Loucy (cell line): Measurements from ENCODE around the gene KLC1.

Source experiments
- H2AFZ ChIP-seq: fragments of 200-600 bp; sonication (generic); 2 replicates; pipeline ENCODE4 v1.6.0; 2016; ENCODE audit warnings: antibody characterized with exemption, mild to moderate bottlenecking, low read length, moderate library complexity
- H3F3A ChIP-seq: fragments of 200-600 bp; 2 replicates; pipeline ENCODE4 v1.6.0; 2016; ENCODE audit warnings: antibody characterized with exemption, low read depth, mild to moderate bottlenecking
- H3K27me3 ChIP-seq: fragments of 200-600 bp; sonication (generic); 2 replicates; pipeline ENCODE4 v1.6.1; 2014; ENCODE audit warnings: low read length, mild to moderate bottlenecking; ENCODE audit not compliant: insufficient read depth, poor library complexity, severe bottlenecking
- H3K36me3 ChIP-seq: fragments of 200-600 bp; sonication (generic); 2 replicates; pipeline ENCODE4 v1.6.1; 2016; ENCODE audit warnings: low read length; ENCODE audit not compliant: insufficient read depth
- H3K4me1 ChIP-seq: fragments of 200-600 bp; sonication (generic); 2 replicates; pipeline ENCODE4 v1.5.1; 2014; ENCODE audit warnings: low read length, mild to moderate bottlenecking; ENCODE audit not compliant: insufficient read depth, poor library complexity, severe bottlenecking
- H3K4me2 ChIP-seq: fragments of 200-600 bp; sonication (generic); 2 replicates; pipeline ENCODE4 v1.6.0; 2014; ENCODE audit warnings: antibody characterized with exemption, low read length, low read depth, mild to moderate bottlenecking; ENCODE audit not compliant: poor library complexity, severe bottlenecking
- H3K4me3 ChIP-seq: fragments of 200-600 bp; sonication (generic); 2 replicates; pipeline ENCODE4 v1.5.1; 2014; ENCODE audit warnings: low read length, mild to moderate bottlenecking, mixed read lengths; ENCODE audit not compliant: poor library complexity, severe bottlenecking
- H3K79me2 ChIP-seq: fragments of 200-600 bp; sonication (generic); 2 replicates; pipeline ENCODE4 v1.6.1; 2014; ENCODE audit warnings: low read length; ENCODE audit not compliant: insufficient read depth
- H3K9ac ChIP-seq: fragments of 200-600 bp; sonication (generic); 2 replicates; pipeline ENCODE4 v1.6.0; 2014; ENCODE audit warnings: mild to moderate bottlenecking, low read depth, low read length, moderate library complexity; ENCODE audit not compliant: poor library complexity, severe bottlenecking
- H3K9me2 ChIP-seq: fragments of 200-600 bp; sonication (generic); replicated peaks from 2 replicates; pipeline ENCODE4 v1.6.1; 2016; ENCODE audit warnings: low read depth, low read length, mixed read lengths
- H3K9me3 ChIP-seq: fragments of 200-600 bp; sonication (generic); 2 replicates; pipeline ENCODE4 v1.6.1; 2014; ENCODE audit warnings: mild to moderate bottlenecking, antibody characterized with exemption, low read length, low read depth; ENCODE audit not compliant: insufficient read depth
- H4K20me1 ChIP-seq: fragments of 200-600 bp; sonication (generic); 2 replicates; pipeline ENCODE4 v1.6.0; 2014; ENCODE audit warnings: antibody characterized with exemption, low read length, mild to moderate bottlenecking; ENCODE audit not compliant: insufficient read depth, poor library complexity, severe bottlenecking
- CTCF ChIP-seq: fragments of 200-600 bp; sonication (generic); conservative IDR thresholded peaks from 2 replicates; pipeline ENCODE4 v1.5.1; 2014; ENCODE audit warnings: mild to moderate bottlenecking, antibody characterized with exemption, low read length
- EZH2phosphoT487 ChIP-seq: fragments of 200-600 bp; IDR thresholded peaks from 2 replicates; pipeline ENCODE4 v1.6.1; 2018; ENCODE audit warnings: antibody characterized with exemption, mild to moderate bottlenecking, moderate library complexity, borderline replicate concordance

The KLC1 gene

GRCh38 chr14:103725001-103725682 lies 96.1 kb downstream of the KLC1 start:
- H3K79me2 ChIP-seq: peaks cover under 1% of the 10 kb centered on the region; the same call in 1 of the 2 replicates
- H3K27me3 ChIP-seq: no peaks in the 10 kb centered on the region
- H3K9ac ChIP-seq: no peak overlapping the region
- TF ChIP-seq CTCF (no peak), EZH2phosphoT487 (no peak)
- H3K4me1 ChIP-seq: no peaks in the 10 kb centered on the region
- no peaks in the 10 kb centered on the region for H4K20me1 ChIP-seq
- H2AFZ ChIP-seq: no peak overlapping the region
- no peaks in the 10 kb centered on the region for H3K9me3 ChIP-seq
- no peak overlapping the region for H3K4me3 ChIP-seq
- H3K36me3 ChIP-seq: peaks cover 11% of the 10 kb centered on the region; the same call in 1 of the 2 replicates
- no peaks in the 10 kb centered on the region for H3F3A ChIP-seq
- H3K9me2 ChIP-seq: no peaks in the 10 kb centered on the region
- no peak overlapping the region for H3K4me2 ChIP-seq

GRCh38 chr14:103725739-103726395 lies 96.9 kb downstream of the KLC1 start:
- no peak overlapping the region for H3K9ac ChIP-seq
- no peak overlapping the region for H2AFZ ChIP-seq
- TF ChIP-seq EZH2phosphoT487 (no peak), CTCF (no peak)
- H4K20me1 ChIP-seq: no peaks in the 10 kb centered on the region
- no peaks in the 10 kb centered on the region for H3K4me1 ChIP-seq
- no peak overlapping the region for H3K4me3 ChIP-seq
- H3K9me3 ChIP-seq: no peaks in the 10 kb centered on the region
- no peaks in the 10 kb centered on the region for H3F3A ChIP-seq
- peaks cover 12% of the 10 kb centered on the region; the same call in 1 of the 2 replicates for H3K36me3 ChIP-seq
- no peaks in the 10 kb centered on the region for H3K27me3 ChIP-seq
- no peaks in the 10 kb centered on the region for H3K9me2 ChIP-seq
- H3K79me2 ChIP-seq: no peaks in the 10 kb centered on the region; the same call in 1 of the 2 replicates
- no peak overlapping the region for H3K4me2 ChIP-seq

GRCh38 chr14:103726474-103726873 lies 97.5 kb downstream of the KLC1 start:
- TF ChIP-seq EZH2phosphoT487 (no peak), CTCF (no peak)
- Histone ChIP-seq H3K9me3 (no peaks in the 10 kb centered on the region), H2AFZ (no peak overlapping the region), H3K4me2 (no peak overlapping the region), H3K4me3 (no peak overlapping the region), H3K36me3 (peaks cover 12% of the 10 kb centered on the region; the same call in 1 of the 2 replicates), H3K9me2 (no peaks in the 10 kb centered on the region), H3F3A (no peaks in the 10 kb centered on the region), H3K4me1 (no peaks in the 10 kb centered on the region), H4K20me1 (no peaks in the 10 kb centered on the region), H3K27me3 (no peaks in the 10 kb centered on the region), H3K79me2 (no peaks in the 10 kb centered on the region; the same call in 1 of the 2 replicates), H3K9ac (no peak overlapping the region)
